ENCODE measurements around the gene LRRC63. TPM values are rescaled to one million over a fixed set of nuclear protein-coding genes. Genes with fewer than 3 reads are reported as not detected.
"Not testable (repeated sequence)": the region's sequence is repeated elsewhere in the genome, so short reads cannot be mapped to it uniquely, and the experiment has no call there.

LRRC63 gene
- total and polyA plus RNA-seq, 12 donors = 0.12 to 0.15 TPM; not detected in 10

DNA sequence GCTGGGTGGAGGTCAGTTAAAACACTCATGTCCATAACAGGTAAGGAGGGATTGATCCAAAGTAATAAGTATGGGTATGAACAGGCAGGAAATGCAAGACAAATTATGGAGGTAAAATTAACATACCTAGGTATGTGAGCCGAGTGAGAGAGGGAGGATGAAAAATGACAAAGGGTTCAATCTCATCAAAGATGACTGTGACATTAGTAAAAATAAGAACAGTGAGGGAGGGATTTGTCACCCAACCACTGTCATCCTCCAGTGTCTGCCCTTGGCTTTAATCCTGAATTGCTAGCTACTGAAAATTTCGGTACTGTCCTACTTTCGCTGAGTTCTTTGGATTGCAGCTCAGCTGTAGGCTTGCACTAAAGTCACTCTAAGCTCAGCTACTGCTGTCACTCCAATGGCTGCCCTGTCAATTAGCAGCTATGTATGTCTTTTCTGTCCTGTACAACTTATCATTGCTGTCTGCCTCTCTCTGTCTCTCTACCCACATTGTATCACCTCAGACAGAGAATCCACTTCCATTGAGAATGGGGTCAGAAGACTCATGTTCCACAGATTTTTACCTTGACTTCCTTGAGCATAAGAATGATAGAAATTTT, 62.5 kb downstream of the LRRC63 start:
- H3K4me1 ChIP-seq = no peaks in the 10 kb centered on the region
- DNase-seq (no peak), ATAC-seq (no peak)
- H3K4me3 ChIP-seq = no peak overlapping the region
- no peaks in the 10 kb centered on the region for H3K36me3 ChIP-seq
- WGBS, 2 donors = 83 to 88% methylated on average over 3 of the region's 3 CpGs
- intact Hi-C loops (cut with DNase I) = no loop called here
- TF ChIP-seq, protein P1, sequence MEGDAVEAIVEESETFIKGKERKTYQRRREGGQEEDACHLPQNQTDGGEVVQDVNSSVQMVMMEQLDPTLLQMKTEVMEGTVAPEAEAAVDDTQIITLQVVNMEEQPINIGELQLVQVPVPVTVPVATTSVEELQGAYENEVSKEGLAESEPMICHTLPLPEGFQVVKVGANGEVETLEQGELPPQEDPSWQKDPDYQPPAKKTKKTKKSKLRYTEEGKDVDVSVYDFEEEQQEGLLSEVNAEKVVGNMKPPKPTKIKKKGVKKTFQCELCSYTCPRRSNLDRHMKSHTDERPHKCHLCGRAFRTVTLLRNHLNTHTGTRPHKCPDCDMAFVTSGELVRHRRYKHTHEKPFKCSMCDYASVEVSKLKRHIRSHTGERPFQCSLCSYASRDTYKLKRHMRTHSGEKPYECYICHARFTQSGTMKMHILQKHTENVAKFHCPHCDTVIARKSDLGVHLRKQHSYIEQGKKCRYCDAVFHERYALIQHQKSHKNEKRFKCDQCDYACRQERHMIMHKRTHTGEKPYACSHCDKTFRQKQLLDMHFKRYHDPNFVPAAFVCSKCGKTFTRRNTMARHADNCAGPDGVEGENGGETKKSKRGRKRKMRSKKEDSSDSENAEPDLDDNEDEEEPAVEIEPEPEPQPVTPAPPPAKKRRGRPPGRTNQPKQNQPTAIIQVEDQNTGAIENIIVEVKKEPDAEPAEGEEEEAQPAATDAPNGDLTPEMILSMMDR (IDR thresholded peaks at IDR 0.05) = no peak
- no peak overlapping the region for H3K27ac ChIP-seq
- H3K9me3 ChIP-seq = no peaks in the 10 kb centered on the region
- H3K27me3 ChIP-seq = peaks cover 0 to 4% (median 0%) of the 10 kb centered on the region in 7 donors

DNA sequence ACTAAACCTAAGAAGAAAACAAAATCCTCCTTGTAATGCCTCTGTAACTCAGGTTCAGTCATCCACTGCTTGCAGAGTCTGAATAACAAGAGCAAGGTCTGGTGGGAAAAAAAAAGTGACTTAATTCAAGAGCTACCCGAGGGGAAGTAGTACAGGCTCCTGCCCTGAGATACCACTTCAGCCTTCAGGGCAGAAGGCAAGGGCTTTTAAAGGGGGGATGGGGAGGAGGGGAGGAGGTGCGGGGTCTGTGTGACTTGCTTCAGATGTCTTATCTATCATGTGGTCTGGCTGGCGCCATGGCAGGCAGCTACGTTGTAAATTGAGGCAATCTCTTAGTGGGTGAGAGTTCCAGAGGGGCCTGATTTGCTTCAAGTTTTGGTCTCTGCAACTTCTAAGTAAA, 66.7 kb downstream of the LRRC63 start:
- Histone ChIP-seq H3K4me3 (no peak overlapping the region), H3K9me3 (no peaks in the 10 kb centered on the region), H3K27ac (no peak overlapping the region), H3K27me3 (peaks cover 0 to 4% (median 0%) of the 10 kb centered on the region in 7 donors), H3K36me3 (no peaks in the 10 kb centered on the region), H3K4me1 (no peaks in the 10 kb centered on the region)
- ATAC-seq (no peak), DNase-seq (no peak)
- TF ChIP-seq, protein P1 (IDR thresholded peaks at IDR 0.05) = no peak
- 15 to 17% methylated on average over 4 of the region's 4 CpGs for WGBS, 2 donors
- intact Hi-C loops (cut with DNase I) = no loop called here

DNA sequence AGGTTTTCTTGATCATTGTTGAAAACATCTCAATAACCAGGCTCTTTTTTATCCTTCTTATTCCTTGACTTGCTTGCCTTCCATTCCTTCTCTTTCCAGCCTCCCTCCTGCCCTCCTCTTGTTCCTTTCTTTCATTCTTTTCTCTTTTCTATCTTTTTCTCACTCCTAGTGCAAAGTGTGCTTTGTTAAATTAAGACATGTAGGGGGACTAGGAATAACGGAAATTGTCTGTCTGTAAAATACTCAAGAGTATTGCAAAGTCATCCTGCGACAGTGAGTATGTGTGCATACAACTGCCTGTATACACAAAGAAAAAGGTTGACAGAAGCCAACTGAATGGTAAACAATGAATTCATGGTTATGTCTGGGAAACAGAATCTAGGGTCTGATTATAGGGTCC, 70.1 kb downstream of the LRRC63 start:
- TF ChIP-seq, protein P1 (IDR thresholded peaks at IDR 0.05) = no peak
- Histone ChIP-seq H3K4me1 (no peaks in the 10 kb centered on the region), H3K9me3 (no peaks in the 10 kb centered on the region), H3K27me3 (peaks cover 0 to 5% (median 0%) of the 10 kb centered on the region in 7 donors), H3K36me3 (no peaks in the 10 kb centered on the region), H3K27ac (no peak overlapping the region), H3K4me3 (no peak overlapping the region)
- DNase-seq = no peak
- 76% methylated on average over 2 of the region's 2 CpGs for WGBS, 2 donors
- ATAC-seq = no peak
- intact Hi-C loops (cut with DNase I) = no loop called here

DNA sequence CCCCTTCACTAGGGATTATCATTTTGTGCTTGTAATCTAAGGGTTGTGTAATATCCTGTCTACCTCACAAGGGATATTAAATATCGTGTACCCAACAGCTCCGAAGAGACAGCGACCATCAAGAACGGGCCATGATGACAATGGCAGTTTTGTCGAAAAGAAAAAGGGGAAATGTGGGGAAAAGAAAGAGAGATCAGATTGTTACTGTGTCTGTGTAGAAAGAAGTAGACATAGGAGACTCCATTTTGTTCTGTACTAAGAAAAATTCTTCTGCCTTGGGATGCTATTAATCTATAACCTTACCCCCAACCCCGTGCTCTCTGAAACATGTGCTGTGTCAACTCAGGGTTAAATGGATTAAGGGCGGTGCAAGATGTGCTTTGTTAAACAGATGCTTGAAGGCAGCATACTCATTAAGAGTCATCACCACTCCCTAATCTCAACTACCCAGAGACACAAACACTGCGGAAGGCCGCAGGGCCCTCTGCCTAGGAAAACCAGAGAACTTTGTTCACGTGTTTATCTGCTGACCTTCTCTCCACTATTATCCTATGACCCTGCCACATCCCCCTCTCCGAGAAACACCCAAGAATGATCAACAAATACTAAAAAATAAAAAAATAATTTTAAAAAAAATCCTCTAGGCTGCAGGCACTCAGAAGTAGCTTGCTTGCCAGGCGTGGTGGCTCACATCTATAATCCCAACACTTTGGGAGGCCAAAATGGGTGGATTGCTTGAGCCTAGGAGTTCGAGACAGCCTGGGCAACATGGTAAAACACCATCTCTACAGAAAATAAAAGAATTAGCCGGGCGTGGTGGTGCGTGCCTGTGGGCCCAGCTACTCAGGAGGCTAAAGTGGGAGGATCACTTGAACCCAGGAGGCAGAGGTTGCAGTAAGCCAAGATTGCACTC, 72.4 kb downstream of the LRRC63 start:
- H3K27me3 ChIP-seq; H3K36me3 ChIP-seq; H3K27ac ChIP-seq; H3K9me3 ChIP-seq; ATAC-seq; H3K4me1 ChIP-seq; DNase-seq; intact Hi-C loops (cut with DNase I); H3K4me3 ChIP-seq: not testable (repeated sequence)
- WGBS, 2 donors = 72 to 74% methylated on average over 16 of the region's 16 CpGs

DNA sequence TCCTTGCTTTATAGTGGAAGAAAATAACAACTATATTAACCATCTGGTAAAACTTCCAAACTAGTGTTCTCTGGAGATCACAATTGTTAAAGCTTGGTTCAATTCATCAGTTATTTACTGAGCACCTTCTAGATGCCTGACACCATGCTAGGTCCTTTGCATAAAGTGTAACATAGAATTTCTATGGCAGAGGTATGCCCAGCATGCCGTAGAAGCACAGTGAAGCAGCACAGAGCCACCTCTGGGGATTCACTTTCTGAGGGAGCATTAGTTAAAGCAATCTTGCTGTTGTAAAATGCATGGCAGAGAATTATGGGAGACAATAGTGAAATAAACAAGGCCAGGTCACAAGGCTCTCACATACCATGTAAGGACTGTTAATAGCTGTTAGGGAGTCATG, 75.2 kb downstream of the LRRC63 start:
- Histone ChIP-seq H3K4me3 (no peak overlapping the region), H3K27me3 (peaks cover 0 to 5% (median 0%) of the 10 kb centered on the region in 7 donors), H3K4me1 (no peaks in the 10 kb centered on the region), H3K27ac (no peak overlapping the region), H3K36me3 (no peaks in the 10 kb centered on the region), H3K9me3 (no peaks in the 10 kb centered on the region)
- 62 to 63% methylated on average over 1 of the region's 1 CpG for WGBS, 2 donors
- ATAC-seq = no peak
- no peak for DNase-seq
- intact Hi-C loops (cut with DNase I) = no loop called here
- TF ChIP-seq, protein P1 (IDR thresholded peaks at IDR 0.05) = no peak
